ENCODE measurements around the gene SLC7A8.

DNA sequence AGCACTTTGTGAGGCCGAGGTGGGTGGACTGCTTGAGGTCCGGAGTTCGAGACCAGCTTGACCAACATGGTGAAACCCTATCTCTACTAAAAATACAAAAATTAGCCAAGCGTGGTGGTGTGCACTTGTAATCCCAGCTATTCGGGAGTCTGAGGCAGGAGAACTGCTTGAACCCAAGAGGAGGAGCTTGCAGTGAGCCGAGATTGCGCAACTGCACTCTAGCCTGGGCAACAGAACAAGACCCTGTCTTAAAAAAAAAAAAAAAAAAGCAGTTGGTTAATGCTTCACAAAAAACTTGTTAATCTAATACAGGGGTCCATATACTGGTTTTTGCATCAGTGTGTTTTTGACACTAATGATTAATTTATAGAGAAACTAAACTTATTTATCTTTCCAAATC, 18.5 kb upstream of the SLC7A8 start:
- TF ChIP-seq BHLHE40 (IDR thresholded peaks at IDR 0.05; ENCODE audit: borderline replicate concordance), result no peak
- no peak for TF ChIP-seq HDGF (IDR thresholded peaks at IDR 0.05; ENCODE audit: borderline replicate concordance)
- TF ChIP-seq ZNF384 (IDR thresholded peaks at IDR 0.05), result no peak
- TF ChIP-seq ARNT (IDR thresholded peaks at IDR 0.05), result no peak
- no peak for TF ChIP-seq SP1 (IDR thresholded peaks at IDR 0.05)
- TF ChIP-seq TARDBP (IDR thresholded peaks at IDR 0.05), result no peak
- TF ChIP-seq NFRKB (IDR thresholded peaks at IDR 0.05), result no peak
- no peak for TF ChIP-seq FOXK2 (IDR thresholded peaks at IDR 0.05)
- TF ChIP-seq SUZ12 (IDR thresholded peaks at IDR 0.05), result no peak
- no peak for TF ChIP-seq CTBP1 (IDR thresholded peaks at IDR 0.05; ENCODE audit: borderline replicate concordance)
- TF ChIP-seq L3MBTL2 (conservative IDR thresholded peaks at IDR 0.05), result no peak
- TF ChIP-seq FOXM1 (IDR thresholded peaks at IDR 0.05; ENCODE audit: borderline replicate concordance), result no peak
- no peak for TF ChIP-seq ELF4 (IDR thresholded peaks at IDR 0.05)
- TF ChIP-seq, protein P1, sequence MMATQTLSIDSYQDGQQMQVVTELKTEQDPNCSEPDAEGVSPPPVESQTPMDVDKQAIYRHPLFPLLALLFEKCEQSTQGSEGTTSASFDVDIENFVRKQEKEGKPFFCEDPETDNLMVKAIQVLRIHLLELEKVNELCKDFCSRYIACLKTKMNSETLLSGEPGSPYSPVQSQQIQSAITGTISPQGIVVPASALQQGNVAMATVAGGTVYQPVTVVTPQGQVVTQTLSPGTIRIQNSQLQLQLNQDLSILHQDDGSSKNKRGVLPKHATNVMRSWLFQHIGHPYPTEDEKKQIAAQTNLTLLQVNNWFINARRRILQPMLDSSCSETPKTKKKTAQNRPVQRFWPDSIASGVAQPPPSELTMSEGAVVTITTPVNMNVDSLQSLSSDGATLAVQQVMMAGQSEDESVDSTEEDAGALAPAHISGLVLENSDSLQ (IDR thresholded peaks at IDR 0.05), result no peak

Measured in HEK293T (cell line).